A549 (cell line): ENCODE results near the gene PCNX1. TPM values are rescaled to one million over a fixed set of nuclear protein-coding genes. Genes with fewer than 3 reads are reported as not detected.

ENCODE experiments used
- ATAC-seq, 2 experiments: fragments of 200-7000 bp in 1 of 2; fragments of >200 bp in 1 of 2; cut with Nextera tagmentation in 1 of 2; cut with Tn5 transposase in 1 of 2; 3 replicates each; pipeline versions ENCODE4 v1.8.0 to v1.9.1; 2018 to 2020; ENCODE audit warnings: mild to moderate bottlenecking in 1 of 2, moderate library complexity in 1 of 2
- CTCF ChIA-PET: fragments of 300-600 bp; sonication (Branson Sonifier 250); formaldehyde crosslinking; extraction: SDS; loops from one replicate; lab custom pipeline; 2021; ENCODE audit warnings: antibody characterized with exemption, inconsistent platforms; lab: Yijun Ruan, JAX
- POLR2A ChIA-PET: fragments of 350-600 bp; formaldehyde crosslinking; extraction: SDS; loops from one replicate; lab custom pipeline; 2021; ENCODE audit warnings: antibody characterized with exemption, inconsistent platforms; lab: Yijun Ruan, JAX
- DNase-seq, 2 experiments: peaks; one replicate each; pipeline versions ENCODE4 v3.0.0 to v3.0.0-alpha.2; 2011 to 2016; ENCODE audit warnings: low read depth in 1 of 2, low spot score in 1 of 2
- FAIRE-seq: peaks from 2 replicates; lab custom pipeline; 2011; peaks lifted over from hg19 to GRCh38; lab: Jason Lieb, UNC
- H3K27ac ChIP-seq, 2 experiments: fragments of >200 bp; sonication (Bioruptor Twin); formaldehyde crosslinking; 3 replicates each; pipeline ENCODE4 v1.5.1; 2016 to 2017
- H3K4me1 ChIP-seq: fragments of >200 bp; sonication (Bioruptor Twin); formaldehyde crosslinking; 3 replicates; pipeline ENCODE4 v1.6.1; 2016
- H3K4me2 ChIP-seq: fragments of >200 bp; sonication (Bioruptor Twin); formaldehyde crosslinking; 3 replicates; pipeline ENCODE4 v1.6.1; 2016
- H3K4me3 ChIP-seq: fragments of >200 bp; sonication (Bioruptor Twin); formaldehyde crosslinking; 3 replicates; pipeline ENCODE4 v1.5.1; 2016
- H3K9me3 ChIP-seq: fragments of >200 bp; sonication (Bioruptor Twin); formaldehyde crosslinking; 3 replicates; pipeline ENCODE4 v1.6.1; 2016
- BHLHE40 ChIP-seq: IDR thresholded peaks from 2 replicates; pipeline ENCODE4 v1.6.1; 2012; ENCODE audit warnings: low read depth, low read length, inconsistent platforms
- CBX2 ChIP-seq: fragments of 200-600 bp; sonication (generic); IDR thresholded peaks from 2 replicates; pipeline ENCODE4 v1.6.1; 2016; ENCODE audit warnings: low read depth, mild to moderate bottlenecking, borderline replicate concordance
- CEBPB ChIP-seq, 2 experiments: fragments of >200 bp in 1 of 2; sonication (Bioruptor Twin) in 1 of 2; formaldehyde crosslinking in 1 of 2; IDR thresholded peaks; 2 replicates each; pipeline ENCODE4 v1.6.1; 2012 to 2016
- EP300 ChIP-seq, 2 experiments: fragments of >200 bp; sonication (Bioruptor Twin); formaldehyde crosslinking; IDR thresholded peaks; 2 replicates in 1 of 2; 3 replicates in 1 of 2; pipeline ENCODE4 v1.6.1; 2016 to 2017
- ESRRA ChIP-seq: fragments of 150-350 bp; IDR thresholded peaks from 2 replicates; pipeline ENCODE4 v1.6.1; 2014; ENCODE audit warnings: mild to moderate bottlenecking, low read length, borderline replicate concordance
- GATA3 ChIP-seq: IDR thresholded peaks from 2 replicates; pipeline ENCODE4 v1.6.1; 2012; ENCODE audit warnings: borderline replicate concordance
- HOXA7 ChIP-seq: fragments of 250-450 bp; sonication (Bioruptor Pico); IDR thresholded peaks from 2 replicates; pipeline ENCODE4 v1.5.0; 2020; ENCODE audit warnings: mild to moderate bottlenecking, moderate library complexity
- HOXB13 ChIP-seq: fragments of 250-450 bp; sonication (Bioruptor Pico); IDR thresholded peaks from 2 replicates; pipeline ENCODE4 v1.5.0; 2020; ENCODE audit warnings: low read depth, mild to moderate bottlenecking, moderate library complexity
- JUN ChIP-seq, 2 experiments: fragments of >200 bp; sonication (Bioruptor Twin); formaldehyde crosslinking; IDR thresholded peaks; 2 replicates in 1 of 2; 3 replicates in 1 of 2; pipeline ENCODE4 v1.6.1; 2016 to 2017
- JUNB ChIP-seq: fragments of >200 bp; sonication (Bioruptor Twin); formaldehyde crosslinking; IDR thresholded peaks from 2 replicates; pipeline ENCODE4 v1.6.1; 2016
- KDM5A ChIP-seq: fragments of 200-600 bp; sonication (generic); IDR thresholded peaks from 2 replicates; pipeline ENCODE4 v1.6.1; 2016; ENCODE audit warnings: antibody characterized with exemption, mild to moderate bottlenecking
- MAFK ChIP-seq: fragments of 450-650 bp; IDR thresholded peaks from 2 replicates; pipeline ENCODE4 v1.6.1; 2014; ENCODE audit not compliant: partially characterized antibody
- MAZ ChIP-seq: fragments of 150-350 bp; IDR thresholded peaks from 2 replicates; pipeline ENCODE4 v1.6.1; 2014; ENCODE audit warnings: antibody characterized with exemption, low read depth, low read length, borderline replicate concordance
- NFE2L2 ChIP-seq: fragments of 150-350 bp; conservative IDR thresholded peaks from 2 replicates; pipeline ENCODE4 v1.6.1; 2014; ENCODE audit warnings: low read length
- NPAS2 ChIP-seq: fragments of 250-450 bp; sonication (Bioruptor Pico); IDR thresholded peaks from 2 replicates; pipeline ENCODE4 v1.8.0; 2022; ENCODE audit warnings: mild to moderate bottlenecking, moderate library complexity, borderline replicate concordance
- PHF8 ChIP-seq: fragments of 200-600 bp; sonication (generic); IDR thresholded peaks from 2 replicates; pipeline ENCODE4 v1.6.1; 2016; ENCODE audit warnings: low read depth, mild to moderate bottlenecking, antibody characterized with exemption, moderate library complexity, borderline replicate concordance
- POLR2AphosphoS2 ChIP-seq: conservative IDR thresholded peaks from 2 replicates; pipeline ENCODE4 v1.6.1; 2012; ENCODE audit warnings: low read length, improper control_type of control experiment, inconsistent platforms
- RAD21 ChIP-seq, 2 experiments: fragments of >200 bp in 1 of 2; sonication (Bioruptor Twin) in 1 of 2; formaldehyde crosslinking in 1 of 2; IDR thresholded peaks in 1 of 2; conservative IDR thresholded peaks in 1 of 2; 2 replicates in 1 of 2; 3 replicates in 1 of 2; pipeline ENCODE4 v1.6.1; 2012 to 2018; ENCODE audit warnings: inconsistent platforms in 1 of 2
- RARB ChIP-seq: fragments of 250-450 bp; sonication (Bioruptor Pico); IDR thresholded peaks from 2 replicates; pipeline ENCODE4 v1.8.0; 2021; ENCODE audit warnings: mild to moderate bottlenecking, moderate library complexity
- RCOR1 ChIP-seq: fragments of 150-350 bp; IDR thresholded peaks from 2 replicates; pipeline ENCODE4 v1.6.1; 2014; ENCODE audit warnings: antibody characterized with exemption, low read length, low read depth
- RNF2 ChIP-seq: fragments of 200-600 bp; sonication (generic); IDR thresholded peaks from 2 replicates; pipeline ENCODE4 v1.6.1; 2016; ENCODE audit warnings: low read depth, mild to moderate bottlenecking, antibody characterized with exemption, moderate library complexity, borderline replicate concordance
- SREBF2 ChIP-seq: fragments of 450-650 bp; IDR thresholded peaks from 2 replicates; pipeline ENCODE4 v1.6.1; 2014; ENCODE audit warnings: mild to moderate bottlenecking, moderate library complexity
- TFCP2L1 ChIP-seq: fragments of 250-450 bp; sonication (Bioruptor Pico); IDR thresholded peaks from 2 replicates; pipeline ENCODE4 v1.5.0; 2021; ENCODE audit warnings: mild to moderate bottlenecking
- ZC3H11A ChIP-seq: fragments of 450-650 bp; IDR thresholded peaks from 2 replicates; pipeline ENCODE4 v1.6.1; 2014; ENCODE audit warnings: antibody characterized with exemption, mild to moderate bottlenecking
- ZFP36 ChIP-seq: fragments of 450-650 bp; IDR thresholded peaks from 2 replicates; pipeline ENCODE4 v1.6.1; 2014; ENCODE audit warnings: borderline replicate concordance; ENCODE audit not compliant: partially characterized antibody
- WGBS: methylation state at CpG from one replicate; pipeline ENCODE4 v1.1.6; 2017; ENCODE audit errors: missing lambda C conversion rate; 5-methylcytosine and 5-hydroxymethylcytosine counted together
- polyA plus RNA-seq, 4 experiments: library from polyadenylated mRNA; depleted of rRNA in 3 of 4; stranded (reverse); fragments of >200 nt; fragmentation: RNase III in 1 of 4; extraction: RNeasy Plus Mini Kit Qiagen cat#74134 plus additional on column Dnase treatment in 1 of 4; gene quantifications; 2 replicates in 3 of 4; 3 replicates in 1 of 4; pipeline ENCODE4 v1.2.3, GENCODE V29; 2011 to 2017
- TF ChIP-seq, protein P1 (sequence below): fragments of 250-450 bp; sonication (Bioruptor Pico); IDR thresholded peaks from 2 replicates; pipeline ENCODE4 v1.5.0; 2020; ENCODE audit warnings: low read depth, mild to moderate bottlenecking, moderate library complexity
- TF ChIP-seq, protein P2 (sequence below): fragments of 200-600 bp; sonication (generic); IDR thresholded peaks from 2 replicates; pipeline ENCODE4 v1.6.1; 2016; ENCODE audit warnings: antibody characterized with exemption, mild to moderate bottlenecking, moderate library complexity
- TF ChIP-seq, protein P3 (sequence below): IDR thresholded peaks from 2 replicates; pipeline ENCODE4 v1.6.1; 2012
- TF ChIP-seq, protein P4 (sequence below): fragments of 150-350 bp; IDR thresholded peaks from 2 replicates; pipeline ENCODE4 v1.6.1; 2014; ENCODE audit warnings: low read depth, mild to moderate bottlenecking, low read length
- TF ChIP-seq, protein P5 (sequence below): fragments of 250-450 bp; sonication (Bioruptor Pico); IDR thresholded peaks from 2 replicates; pipeline ENCODE4 v1.5.0; 2021; ENCODE audit warnings: mild to moderate bottlenecking, moderate library complexity, borderline replicate concordance

PCNX1 gene
- polyA plus RNA-seq, 2 of the 4 experiments (the other 2 are of a cell fraction), result 10.4 to 45.0 TPM

DNA sequence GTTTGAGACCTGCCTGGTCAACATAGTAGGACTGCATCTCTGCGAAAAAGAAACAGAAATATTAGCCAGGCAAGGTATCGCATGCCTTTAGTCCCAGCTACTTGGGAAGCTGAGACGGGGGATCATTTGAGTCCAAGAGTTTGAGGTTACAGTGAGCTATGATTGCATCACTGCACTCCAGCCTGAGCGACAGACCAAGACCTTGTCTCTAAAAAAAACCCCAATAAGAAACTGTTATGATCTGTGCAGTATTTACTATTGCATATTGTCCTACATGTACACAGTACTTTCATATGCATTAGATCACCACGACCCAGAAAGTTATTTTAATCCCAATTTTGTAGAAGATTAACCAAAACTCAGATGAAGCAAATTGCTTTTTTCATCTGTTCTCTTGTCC is 187.5 kb downstream of the PCNX1 start:
- no peak for TF ChIP-seq HOXB13 (CRISPR knock-in tag)
- TF ChIP-seq, protein P1, sequence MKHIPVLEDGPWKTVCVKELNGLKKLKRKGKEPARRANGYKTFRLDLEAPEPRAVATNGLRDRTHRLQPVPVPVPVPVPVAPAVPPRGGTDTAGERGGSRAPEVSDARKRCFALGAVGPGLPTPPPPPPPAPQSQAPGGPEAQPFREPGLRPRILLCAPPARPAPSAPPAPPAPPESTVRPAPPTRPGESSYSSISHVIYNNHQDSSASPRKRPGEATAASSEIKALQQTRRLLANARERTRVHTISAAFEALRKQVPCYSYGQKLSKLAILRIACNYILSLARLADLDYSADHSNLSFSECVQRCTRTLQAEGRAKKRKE (CRISPR knock-in tag), result no peak
- TF ChIP-seq NPAS2, result no peak
- no peak for TF ChIP-seq NFE2L2
- no peak for TF ChIP-seq KDM5A
- TF ChIP-seq RAD21 (conservative IDR thresholded peaks at IDR 0.05 in 1 of 2, IDR thresholded peaks at IDR 0.05 in 1 of 2), result no peak
- no peak for TF ChIP-seq RARB (CRISPR knock-in tag)
- no peak for TF ChIP-seq RCOR1
- TF ChIP-seq JUNB, result no peak
- TF ChIP-seq SREBF2, result no peak
- no peak for TF ChIP-seq JUN (IDR thresholded peaks at IDR 0.05)
- no peak for TF ChIP-seq POLR2AphosphoS2
- TF ChIP-seq RNF2, result no peak
- TF ChIP-seq, protein P2, sequence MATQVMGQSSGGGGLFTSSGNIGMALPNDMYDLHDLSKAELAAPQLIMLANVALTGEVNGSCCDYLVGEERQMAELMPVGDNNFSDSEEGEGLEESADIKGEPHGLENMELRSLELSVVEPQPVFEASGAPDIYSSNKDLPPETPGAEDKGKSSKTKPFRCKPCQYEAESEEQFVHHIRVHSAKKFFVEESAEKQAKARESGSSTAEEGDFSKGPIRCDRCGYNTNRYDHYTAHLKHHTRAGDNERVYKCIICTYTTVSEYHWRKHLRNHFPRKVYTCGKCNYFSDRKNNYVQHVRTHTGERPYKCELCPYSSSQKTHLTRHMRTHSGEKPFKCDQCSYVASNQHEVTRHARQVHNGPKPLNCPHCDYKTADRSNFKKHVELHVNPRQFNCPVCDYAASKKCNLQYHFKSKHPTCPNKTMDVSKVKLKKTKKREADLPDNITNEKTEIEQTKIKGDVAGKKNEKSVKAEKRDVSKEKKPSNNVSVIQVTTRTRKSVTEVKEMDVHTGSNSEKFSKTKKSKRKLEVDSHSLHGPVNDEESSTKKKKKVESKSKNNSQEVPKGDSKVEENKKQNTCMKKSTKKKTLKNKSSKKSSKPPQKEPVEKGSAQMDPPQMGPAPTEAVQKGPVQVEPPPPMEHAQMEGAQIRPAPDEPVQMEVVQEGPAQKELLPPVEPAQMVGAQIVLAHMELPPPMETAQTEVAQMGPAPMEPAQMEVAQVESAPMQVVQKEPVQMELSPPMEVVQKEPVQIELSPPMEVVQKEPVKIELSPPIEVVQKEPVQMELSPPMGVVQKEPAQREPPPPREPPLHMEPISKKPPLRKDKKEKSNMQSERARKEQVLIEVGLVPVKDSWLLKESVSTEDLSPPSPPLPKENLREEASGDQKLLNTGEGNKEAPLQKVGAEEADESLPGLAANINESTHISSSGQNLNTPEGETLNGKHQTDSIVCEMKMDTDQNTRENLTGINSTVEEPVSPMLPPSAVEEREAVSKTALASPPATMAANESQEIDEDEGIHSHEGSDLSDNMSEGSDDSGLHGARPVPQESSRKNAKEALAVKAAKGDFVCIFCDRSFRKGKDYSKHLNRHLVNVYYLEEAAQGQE, result no peak
- no peak for TF ChIP-seq MAZ
- TF ChIP-seq EP300 (IDR thresholded peaks at IDR 0.05), result no peak
- no peak for TF ChIP-seq PHF8
- no peak for TF ChIP-seq ESRRA
- no peak for TF ChIP-seq ZFP36
- no peak for TF ChIP-seq CBX2
- ATAC-seq (no peak), DNase-seq (no peak), FAIRE-seq (no peak)
- H3K4me3 ChIP-seq, result no peak overlapping the region
- no peak overlapping the region for H3K4me2 ChIP-seq
- H3K9me3 ChIP-seq, result no peaks in the 10 kb centered on the region
- no peaks in the 10 kb centered on the region for H3K4me1 ChIP-seq
- POLR2A ChIA-PET, result no interaction called here
- CTCF ChIA-PET, result no interaction called here
- 85% methylated on average over 5 of the region's 5 CpGs for WGBS
- H3K27ac ChIP-seq, result no peak overlapping the region

DNA sequence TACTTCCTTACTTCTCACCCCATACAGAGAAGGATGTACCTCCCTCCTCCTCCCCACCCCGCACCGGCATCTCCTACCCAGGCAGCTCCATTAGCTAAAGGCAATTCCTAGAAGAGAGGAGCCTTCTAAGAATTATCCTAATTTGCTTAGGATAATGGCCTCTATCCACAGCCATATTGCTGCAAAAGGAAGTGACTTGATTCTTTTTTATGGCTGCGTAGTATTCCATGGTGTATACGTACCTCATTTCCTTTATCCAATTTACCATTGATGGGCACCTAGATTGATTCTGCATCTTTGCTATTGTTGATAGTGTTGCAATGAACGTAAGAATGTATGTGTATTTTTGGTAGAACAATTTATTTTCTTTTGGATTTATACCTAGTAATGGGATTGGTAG is 189.7 kb downstream of the PCNX1 start:
- ATAC-seq, result no peak
- CTCF ChIA-PET, result interaction anchor here (1.5 kb wide), 1 partner anchor 656 kb away, joined by 6 read pairs; no protein-coding TSS in a partner anchor

More for the DNA sequence above, 189.7 kb downstream of the PCNX1 start:
- 96% methylated on average over 5 of the region's 5 CpGs for WGBS
- DNase-seq (no peak), FAIRE-seq (no peak)
- H3K27ac ChIP-seq, result no peak overlapping the region
- POLR2A ChIA-PET, result no interaction called here
- H3K4me1 ChIP-seq, result 0 out of 3 replicates have a peak, but pooled peaks cover 2% of the 10 kb centered on the region
- H3K4me2 ChIP-seq, result no peak overlapping the region
- TF ChIP-seq, protein P3, sequence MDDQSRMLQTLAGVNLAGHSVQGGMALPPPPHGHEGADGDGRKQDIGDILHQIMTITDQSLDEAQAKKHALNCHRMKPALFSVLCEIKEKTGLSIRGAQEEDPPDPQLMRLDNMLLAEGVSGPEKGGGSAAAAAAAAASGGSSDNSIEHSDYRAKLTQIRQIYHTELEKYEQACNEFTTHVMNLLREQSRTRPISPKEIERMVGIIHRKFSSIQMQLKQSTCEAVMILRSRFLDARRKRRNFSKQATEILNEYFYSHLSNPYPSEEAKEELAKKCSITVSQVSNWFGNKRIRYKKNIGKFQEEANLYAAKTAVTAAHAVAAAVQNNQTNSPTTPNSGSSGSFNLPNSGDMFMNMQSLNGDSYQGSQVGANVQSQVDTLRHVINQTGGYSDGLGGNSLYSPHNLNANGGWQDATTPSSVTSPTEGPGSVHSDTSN, result no peak
- TF ChIP-seq EP300 (IDR thresholded peaks at IDR 0.05), result no peak
- TF ChIP-seq TFCP2L1 (CRISPR knock-in tag), result no peak
- no peak for TF ChIP-seq NFE2L2
- no peak for TF ChIP-seq POLR2AphosphoS2
- no peak for TF ChIP-seq MAFK
- no peak for TF ChIP-seq GATA3
- TF ChIP-seq HOXA7, result no peak
- no peak for TF ChIP-seq BHLHE40
- TF ChIP-seq CEBPB (IDR thresholded peaks at IDR 0.05), result no peak
- no peak for TF ChIP-seq JUN (IDR thresholded peaks at IDR 0.05)
- TF ChIP-seq, protein P4, sequence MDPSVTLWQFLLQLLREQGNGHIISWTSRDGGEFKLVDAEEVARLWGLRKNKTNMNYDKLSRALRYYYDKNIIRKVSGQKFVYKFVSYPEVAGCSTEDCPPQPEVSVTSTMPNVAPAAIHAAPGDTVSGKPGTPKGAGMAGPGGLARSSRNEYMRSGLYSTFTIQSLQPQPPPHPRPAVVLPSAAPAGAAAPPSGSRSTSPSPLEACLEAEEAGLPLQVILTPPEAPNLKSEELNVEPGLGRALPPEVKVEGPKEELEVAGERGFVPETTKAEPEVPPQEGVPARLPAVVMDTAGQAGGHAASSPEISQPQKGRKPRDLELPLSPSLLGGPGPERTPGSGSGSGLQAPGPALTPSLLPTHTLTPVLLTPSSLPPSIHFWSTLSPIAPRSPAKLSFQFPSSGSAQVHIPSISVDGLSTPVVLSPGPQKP, result no peak
- TF ChIP-seq, protein P5, sequence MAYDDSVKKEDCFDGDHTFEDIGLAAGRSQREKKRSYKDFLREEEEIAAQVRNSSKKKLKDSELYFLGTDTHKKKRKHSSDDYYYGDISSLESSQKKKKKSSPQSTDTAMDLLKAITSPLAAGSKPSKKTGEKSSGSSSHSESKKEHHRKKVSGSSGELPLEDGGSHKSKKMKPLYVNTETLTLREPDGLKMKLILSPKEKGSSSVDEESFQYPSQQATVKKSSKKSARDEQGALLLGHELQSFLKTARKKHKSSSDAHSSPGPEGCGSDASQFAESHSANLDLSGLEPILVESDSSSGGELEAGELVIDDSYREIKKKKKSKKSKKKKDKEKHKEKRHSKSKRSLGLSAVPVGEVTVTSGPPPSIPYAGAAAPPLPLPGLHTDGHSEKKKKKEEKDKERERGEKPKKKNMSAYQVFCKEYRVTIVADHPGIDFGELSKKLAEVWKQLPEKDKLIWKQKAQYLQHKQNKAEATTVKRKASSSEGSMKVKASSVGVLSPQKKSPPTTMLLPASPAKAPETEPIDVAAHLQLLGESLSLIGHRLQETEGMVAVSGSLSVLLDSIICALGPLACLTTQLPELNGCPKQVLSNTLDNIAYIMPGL (CRISPR knock-in tag), result no peak
- TF ChIP-seq ZC3H11A, result no peak
- TF ChIP-seq, all 56 proteins: peak for 0
- H3K4me3 ChIP-seq, result no peak overlapping the region
- H3K9me3 ChIP-seq, result no peaks in the 10 kb centered on the region
